Measurements from ENCODE around the gene NSD1.

The NSD1 gene

DNA sequence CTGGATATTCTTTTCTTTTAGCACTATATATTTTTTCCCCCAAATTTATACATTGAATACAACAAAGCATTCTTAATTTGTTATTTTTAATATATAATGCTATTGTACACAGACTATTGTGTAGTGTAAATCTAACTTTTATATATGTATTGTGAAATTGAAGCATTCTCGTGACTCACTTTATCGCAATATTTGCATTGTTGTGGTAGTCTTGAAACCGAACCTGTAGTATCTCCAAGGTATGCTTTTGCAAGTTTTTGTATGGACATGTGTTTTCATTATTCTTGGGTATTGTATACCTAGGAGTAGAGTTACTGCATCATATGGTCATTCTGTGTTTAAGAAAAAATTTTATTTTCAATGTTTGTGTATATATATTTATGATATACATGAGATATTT lies 49.6 kb downstream of the NSD1 start:
- no peak for DNase-seq

DNA sequence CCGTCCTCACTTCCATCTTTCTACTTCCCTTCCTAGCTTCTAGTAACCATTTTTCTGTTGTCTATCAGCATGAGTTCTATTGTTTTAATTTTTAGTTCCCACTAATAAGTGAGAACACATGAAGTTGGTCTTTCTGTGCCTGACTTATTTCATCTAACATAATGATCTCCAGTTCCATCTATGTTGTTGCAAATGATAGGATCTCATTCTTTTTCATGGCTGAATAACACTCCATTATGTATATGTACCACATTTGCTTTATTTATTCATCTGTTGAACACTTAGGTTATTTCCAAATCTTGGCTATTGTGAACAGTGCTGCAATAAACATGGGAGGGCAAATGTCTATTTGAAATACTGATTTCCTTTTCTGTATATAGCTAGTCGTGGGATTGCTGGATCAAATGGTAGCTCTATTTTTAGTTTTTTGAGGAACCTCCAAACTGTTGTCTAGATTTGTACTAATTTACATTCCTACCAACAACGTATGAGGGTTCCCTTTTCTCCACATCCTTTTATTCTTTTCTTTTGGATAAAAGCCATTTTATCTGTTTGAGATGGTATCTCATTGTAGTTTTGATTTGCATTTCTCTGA lies 50.3 kb downstream of the NSD1 start:
- DNase-seq: no peak

DNA sequence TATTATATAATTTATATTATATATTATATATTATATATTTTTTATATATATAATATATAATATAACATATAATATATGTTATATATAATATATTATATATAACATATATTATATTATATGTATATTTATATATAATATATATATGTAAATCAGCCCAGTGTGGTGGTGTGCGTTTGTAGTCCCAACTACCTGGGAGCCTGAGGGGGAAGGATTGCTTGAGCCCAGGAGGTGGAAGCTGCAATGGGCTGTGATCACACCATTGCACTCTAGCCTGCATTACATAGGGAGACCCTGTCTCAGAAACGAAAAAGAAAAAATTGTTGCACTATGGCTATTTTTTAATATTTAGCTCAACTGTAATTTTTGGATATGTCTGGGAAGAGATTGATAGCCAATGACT lies 52.4 kb downstream of the NSD1 start:
- DNase-seq: no peak

DNA sequence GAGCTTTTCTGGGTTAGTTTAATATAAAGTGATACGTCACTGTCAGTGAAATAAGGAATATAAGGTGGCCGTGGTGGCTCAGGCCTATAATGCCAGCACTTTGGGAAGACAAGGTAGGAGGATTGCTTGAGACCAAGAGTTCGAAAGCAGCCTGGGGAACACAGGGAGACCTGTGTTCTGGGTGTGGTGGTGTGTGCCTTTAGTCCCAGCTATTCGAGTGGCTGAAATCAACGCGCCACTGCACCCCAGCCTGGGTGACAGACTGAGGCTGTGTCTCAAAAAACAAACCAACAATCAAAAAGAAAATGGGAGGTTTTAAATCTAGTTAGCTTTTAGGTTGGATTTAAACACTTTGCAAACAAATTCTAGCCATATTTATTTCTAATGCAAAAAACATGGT lies 53.1 kb downstream of the NSD1 start:
- DNase-seq: no peak

DNA sequence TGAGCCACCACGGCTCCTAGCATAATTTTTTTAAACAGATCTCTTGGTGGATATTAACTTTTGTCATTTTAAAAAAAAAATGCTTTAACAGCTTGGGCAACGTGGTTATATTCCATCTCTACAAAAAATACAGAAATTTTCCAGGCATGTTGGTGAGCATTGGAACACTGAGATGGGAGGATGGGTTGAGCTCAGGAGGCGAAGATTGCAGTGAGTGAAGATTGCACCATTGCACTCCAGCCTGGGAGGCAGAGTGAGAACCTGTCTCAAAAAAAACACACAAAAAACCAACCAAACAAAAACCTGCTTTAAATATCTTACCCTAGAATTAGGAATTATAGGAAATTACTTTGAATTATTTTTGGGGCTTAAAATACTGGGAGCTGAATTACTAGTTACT lies 55.2 kb downstream of the NSD1 start:
- DNase-seq: no peak

DNA sequence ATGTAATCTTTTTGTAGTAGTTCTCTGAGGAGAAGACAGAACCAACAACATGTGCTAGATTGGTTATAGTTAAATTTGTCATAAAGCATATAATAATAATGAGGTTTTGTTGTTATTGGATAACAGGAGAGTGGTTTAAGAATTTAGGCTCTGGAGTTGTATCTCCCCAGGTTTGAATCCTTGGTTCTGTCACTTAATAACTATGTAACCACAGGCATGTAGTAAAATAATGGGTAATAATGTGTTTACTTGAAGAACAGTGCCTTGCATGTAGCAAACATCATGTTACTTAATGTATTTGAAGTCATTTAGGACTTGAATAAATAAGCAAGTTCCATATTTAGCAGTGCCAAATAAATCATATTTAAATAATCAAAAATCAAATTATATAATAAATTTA lies 55.8 kb downstream of the NSD1 start:
- DNase-seq: no peak

DNA sequence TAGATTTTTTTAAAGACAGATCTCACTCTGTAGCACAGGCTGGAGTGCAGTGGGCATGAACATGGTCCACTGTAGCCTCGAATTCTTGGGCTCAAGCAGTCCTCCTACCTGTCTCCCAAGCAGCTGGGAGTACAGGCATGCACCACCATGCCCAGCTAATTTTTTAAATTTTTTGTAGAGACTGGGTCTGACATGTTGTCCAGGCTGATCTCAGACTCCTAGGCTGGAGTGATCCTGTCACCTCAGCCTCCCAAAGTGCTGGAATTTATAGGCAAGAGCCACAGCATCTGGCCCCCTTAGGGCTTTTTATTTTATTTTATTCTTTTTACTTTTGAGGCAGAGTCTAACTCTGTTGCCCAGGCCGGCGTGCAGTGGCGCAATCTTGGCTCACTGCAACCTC lies 56.4 kb downstream of the NSD1 start:
- DNase-seq: no peak

DNA sequence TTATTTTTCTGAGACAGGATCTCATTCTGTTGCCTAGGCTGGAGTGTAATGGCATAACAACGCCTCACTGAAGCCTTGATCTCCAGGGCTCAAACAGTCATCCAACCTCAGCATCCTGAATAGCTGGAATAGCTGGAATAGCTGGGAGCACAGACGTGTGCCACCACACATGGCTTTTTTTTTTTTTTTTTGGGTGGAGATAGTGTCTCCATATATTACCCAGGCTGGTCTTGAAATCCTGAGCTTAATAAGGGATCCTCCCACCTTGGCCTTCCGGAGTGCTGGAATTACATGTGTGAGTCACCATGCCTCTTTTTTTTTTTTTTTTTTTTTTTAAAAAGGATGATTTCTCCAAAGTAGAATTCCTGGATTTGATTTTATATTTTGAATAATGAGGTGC lies 60.7 kb downstream of the NSD1 start:
- DNase-seq: no peak

DNA sequence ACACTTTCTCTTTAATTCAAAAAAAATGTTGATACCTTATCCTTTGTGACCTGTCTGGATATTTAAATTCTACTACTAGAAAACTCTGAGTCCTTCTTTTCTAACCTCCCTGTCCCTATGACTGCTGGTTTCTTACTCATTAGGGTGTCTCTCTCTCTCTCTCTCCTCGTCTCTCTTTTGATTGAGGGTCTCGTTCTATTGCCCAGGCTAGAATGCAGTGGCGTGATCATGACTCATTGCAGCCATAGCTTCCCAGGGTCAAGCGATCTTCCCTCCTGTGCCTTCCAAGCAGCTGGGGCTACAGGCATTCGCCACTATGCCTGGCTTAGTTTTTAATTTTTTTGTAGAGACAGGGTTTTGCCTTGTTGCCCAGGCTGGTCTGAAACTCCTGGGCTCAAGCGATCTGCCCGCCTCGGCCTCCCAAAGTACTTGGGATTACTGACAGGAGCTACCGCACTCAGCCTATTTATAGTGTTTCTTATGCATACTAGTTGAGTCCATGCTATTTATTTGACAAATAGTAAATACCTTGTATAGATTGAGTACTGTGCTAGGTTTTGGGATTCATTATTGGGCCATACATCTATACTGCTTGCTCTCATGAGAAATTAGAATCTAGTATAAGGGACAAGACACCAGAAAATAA lies 61.9 kb downstream of the NSD1 start:
- no peak for DNase-seq

DNA sequence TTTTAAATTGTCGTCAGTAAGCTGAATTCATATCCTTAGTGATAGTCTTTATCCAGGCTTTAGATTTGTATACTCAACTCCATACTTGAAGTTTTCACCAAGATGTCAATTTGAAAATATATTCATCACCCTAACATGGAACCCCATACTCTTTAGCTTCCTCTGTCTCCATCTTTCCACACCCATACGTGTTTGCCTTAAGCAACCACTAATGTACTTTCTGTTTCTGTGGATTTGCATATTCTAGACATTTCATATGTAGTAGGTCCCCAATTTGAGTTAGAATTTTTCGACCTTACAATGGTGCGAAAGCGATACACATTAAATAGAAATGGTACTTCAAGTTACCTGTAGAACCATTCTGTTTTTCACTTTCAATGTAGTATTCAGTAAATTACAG lies 65.2 kb downstream of the NSD1 start:
- DNase-seq: no peak

DNA sequence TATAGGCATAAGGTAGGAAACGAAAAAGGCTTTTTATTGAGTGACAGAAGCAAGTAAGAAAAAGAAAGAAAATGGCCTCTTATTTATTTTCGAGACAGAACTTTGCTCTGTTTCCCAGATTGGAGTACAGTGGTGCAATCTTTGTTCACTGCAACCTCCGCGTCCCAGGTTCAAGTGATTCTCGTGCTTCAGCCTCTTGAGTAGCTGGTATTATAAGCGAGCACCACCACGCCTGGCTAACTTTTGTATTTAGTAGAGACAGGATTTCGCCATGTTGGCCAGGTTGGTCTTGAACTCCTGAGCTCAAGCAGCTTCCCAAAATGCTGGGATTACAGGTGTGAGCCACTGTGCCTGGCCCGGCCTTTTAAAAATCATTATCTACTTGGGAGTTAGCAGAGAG lies 70.7 kb downstream of the NSD1 start:
- no peak for DNase-seq

DNA sequence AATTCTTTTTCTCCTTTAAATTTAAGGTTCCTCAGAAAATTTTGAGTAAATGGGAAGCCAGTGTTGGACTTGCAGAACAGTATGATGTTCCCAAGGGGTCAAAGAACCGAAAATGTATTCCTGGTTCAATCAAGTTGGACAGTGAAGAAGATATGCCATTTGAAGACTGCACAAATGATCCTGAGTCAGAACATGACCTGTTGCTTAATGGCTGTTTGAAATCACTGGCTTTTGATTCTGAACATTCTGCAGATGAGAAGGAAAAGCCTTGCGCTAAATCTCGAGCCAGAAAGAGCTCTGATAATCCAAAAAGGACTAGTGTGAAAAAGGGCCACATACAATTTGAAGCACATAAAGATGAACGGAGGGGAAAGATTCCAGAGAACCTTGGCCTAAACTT lies 76.0 kb downstream of the NSD1 start:
- DNase-seq: no peak

DNA sequence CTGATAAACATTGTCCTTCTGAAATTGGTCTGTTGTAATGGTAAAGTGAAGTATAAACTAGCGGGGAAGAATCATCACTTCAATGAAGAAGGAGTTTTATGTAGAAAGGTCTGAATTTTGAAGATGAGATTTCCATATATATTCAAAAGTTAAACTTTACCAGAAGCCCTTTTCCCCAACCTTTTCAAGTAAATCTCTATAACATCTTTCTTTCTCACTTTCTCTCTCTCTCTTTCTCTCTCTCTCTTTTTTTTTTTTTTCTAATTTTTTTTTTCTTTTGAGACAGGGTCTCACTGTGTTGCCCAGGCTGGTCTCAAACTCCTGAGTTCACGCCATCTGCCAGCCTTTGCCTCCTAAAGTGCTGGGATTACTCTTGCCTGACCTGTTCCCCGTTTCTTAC lies 78.7 kb downstream of the NSD1 start:
- DNase-seq: no peak

DNA sequence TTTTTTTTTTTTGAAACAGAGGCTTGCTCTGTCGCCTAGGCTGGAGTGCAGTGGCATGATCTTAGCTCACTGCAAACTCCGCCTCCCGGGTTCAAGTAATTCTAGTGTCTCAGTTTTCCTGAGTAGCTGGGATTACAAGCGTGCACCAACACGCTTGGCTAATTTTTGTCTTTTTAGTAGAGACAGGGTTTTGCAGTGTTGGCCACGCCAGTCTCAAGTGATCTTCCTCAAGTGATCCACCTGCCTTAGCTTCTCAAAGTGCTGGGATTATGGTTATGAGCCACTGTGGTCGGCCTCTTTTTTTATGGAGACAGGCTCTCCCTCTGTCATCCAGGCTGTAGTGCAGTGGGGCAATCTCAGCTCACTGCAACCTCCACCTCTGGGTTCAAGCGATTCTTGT lies 87.0 kb downstream of the NSD1 start:
- DNase-seq: no peak

DNA sequence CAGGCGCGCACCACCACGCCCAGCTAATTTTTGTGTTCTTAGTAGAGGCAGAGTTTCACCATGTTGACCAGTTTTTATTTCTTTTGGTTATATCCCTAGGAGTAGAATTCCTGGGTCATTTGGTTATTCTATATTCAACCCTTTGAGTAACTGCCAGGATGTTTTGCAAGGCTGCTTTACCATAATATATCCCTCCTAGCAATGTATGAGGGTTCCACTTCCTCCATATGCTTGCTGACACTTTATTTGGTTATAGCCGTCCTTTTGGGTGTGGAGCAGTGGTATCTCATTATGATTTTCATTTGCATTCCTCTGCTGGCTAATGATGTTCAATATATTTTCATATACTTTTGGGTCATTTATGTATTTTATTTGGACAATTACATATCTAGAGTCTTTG lies 88.7 kb downstream of the NSD1 start:
- peak; percentile 1 to 33 for DNase-seq

DNA sequence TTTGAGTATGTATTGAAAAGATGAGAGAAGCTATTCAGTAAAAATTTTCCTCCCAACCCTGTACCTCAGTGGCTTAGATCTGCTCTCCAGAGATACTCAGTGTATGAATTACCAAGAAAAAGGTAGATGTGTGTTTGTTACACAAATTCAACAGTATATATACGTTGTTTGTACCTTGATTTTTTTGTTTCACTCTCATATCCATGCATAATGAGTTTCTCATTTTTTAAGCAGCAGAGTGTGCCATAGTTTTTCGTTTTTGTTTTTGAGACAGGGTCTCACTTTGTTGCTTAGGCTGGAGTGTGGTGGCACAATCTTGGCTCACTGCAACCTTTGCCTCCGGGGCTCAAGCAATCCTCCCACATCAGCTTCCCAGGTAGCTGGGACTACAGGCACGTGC lies 92.2 kb downstream of the NSD1 start:
- DNase-seq: no peak

DNA sequence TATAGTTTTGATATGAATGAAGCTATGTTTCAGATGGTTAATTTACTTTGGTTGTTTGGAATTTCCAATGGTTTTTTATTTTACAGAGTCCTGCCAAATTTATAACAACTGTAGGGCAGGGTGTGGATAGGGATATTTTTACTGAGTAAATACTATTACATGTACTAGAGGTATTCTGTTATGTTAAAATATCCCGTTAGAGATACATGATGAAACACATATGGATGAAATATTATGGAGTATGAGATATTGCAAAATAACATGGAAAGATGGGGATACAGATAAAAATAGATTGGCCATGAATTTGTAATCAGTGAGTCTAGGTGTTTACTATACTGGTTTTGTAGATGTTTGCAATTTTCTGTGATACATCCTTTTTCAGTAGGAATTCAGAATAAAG lies 93.3 kb downstream of the NSD1 start:
- no peak for DNase-seq

DNA sequence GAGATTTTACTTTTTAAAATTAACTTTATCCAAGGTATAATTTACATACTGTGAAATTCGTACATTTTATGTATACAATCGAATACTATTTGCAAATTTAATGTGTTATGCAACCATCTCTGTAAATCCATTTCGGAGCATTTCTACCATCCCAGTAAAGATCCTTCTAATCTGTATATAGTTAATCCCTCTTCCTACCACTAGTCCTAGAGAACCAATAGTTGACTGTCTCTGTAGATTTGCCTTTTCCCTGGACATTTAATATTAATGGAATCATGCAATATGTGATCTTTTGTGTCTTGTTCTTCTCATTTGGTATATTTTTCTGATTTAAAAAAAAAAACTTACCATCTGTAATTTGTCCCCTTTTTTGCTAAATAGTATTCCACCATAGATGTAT lies 95.2 kb downstream of the NSD1 start:
- DNase-seq: no peak

DNA sequence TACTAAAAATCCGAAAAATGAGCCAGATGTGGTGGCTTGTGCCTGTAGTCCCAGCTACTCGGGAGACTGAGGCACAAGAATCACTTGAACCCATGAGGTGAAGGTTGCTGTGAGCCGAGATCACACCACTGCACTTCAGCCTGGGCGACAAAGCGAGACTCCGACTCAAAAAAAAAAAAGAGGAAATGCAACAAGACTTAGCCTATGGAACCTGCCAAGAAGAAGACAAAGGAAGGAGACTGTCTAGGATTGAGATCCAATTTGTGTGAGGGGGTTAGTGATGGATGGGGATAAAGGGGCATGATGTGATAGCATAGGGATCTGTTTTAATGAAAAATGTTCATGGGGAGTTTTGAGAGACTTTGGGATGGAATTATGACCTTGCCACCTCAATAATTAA lies 97.1 kb downstream of the NSD1 start:
- no peak for DNase-seq

DNA sequence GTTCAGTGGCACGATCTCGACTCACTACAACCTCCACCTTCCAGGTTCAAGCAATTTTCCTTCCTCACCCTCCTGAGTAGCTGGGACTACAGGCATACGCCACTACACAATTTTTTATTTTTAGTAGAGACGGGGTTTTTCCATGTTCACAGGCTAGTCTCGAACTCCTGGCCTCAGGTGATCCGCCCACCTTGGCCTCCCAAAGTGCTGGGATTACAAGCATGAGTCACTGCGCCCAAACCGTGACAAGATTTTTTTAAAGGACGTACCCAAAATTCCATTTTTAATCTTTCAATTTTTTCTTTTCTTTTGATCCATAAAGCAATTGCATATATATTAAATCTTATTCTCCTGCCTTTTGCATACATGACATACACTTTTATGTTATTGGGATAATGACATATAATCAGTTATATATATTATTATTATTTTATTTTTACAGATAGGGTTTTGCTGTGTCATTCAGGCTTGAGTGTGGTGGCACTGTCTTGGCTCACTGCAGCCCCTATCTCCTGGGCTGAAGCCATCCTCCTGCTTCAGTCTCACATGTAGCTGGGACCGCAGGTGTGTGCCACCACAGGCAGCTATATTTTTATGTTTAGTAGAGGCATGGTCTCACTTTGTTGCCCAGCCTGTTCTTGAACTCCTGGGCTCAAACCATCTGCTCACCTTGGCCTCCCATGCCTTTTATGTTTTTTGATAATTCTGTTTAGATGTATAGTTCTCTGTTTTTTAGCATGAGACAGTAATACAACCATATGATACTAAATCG lies 98.1 kb downstream of the NSD1 start:
- no peak for DNase-seq

DNA sequence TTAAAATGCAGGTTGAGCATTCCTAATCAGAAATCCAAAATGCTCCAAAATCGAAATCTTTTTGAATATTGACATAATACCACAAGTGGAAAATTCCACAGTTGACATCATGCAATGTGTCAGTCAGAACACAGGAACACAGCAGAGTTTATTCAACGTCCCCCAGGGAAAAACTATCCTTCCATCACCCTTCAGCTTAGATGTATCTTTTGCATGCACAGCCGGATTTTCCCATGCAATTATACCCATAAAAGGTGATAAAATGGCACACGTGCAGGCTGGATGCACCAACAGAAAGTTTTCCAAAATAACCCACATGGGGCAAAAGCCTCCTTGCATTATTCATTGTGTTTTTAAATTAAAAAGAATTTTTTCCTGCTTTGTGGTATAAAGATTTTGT lies 98.8 kb downstream of the NSD1 start:
- DNase-seq: no peak

DNA sequence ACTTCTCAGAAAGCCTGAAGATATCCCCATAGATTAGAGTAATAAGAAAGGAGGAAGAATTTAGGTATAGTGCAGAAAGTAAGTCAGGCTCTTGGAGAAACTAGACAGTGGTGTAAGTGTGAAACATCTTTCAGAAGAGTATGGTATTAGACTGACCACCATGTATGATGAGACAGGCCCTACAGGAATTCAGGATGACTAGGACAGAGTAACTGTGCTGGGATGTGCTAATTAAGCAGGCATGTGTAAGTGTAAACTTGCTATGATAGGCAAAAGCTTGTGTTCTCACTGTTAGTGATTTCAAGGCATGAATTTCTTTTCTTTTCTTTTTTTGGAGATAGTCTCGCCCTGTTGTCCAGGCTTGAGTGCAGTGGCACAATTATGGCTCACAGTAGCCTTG lies 99.2 kb downstream of the NSD1 start:
- DNase-seq: no peak

DNA sequence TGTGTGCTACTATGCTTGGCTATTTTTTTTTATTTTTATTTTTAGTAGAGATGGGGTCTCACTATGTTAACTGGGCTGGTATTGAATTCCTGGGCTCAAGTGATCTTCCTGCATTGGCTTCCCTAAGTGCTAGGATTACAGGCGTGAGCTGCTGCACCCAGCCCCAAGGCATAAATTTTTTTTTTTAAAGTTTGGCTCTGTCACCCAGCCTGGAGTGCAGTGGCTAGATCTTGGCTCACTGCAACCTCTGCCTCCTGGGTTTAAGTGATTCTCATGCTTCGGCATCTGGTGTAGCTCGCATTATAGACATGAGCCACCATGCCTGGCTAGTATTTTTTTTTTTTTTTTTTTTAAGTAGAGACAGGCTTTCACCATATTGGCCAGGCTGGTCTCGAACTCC lies 99.6 kb downstream of the NSD1 start:
- DNase-seq: no peak

DNA sequence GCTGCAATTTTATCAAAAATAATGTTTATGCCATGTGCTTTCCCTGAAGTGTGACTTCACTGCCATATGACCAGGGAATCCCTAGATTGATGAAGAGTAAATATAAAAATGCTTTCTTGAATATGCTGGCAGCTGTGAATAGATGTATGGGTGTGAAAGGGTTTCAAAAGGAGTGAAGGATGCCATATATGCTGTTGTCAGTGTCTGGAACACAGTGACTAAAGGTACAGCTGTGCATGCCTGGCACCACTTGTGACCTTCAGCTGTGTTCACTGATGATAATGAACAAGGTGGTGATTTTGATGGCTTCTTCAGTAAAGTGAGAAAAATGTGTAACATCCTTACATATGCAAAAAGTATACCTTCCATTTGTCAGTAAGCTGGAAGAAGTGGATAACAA lies 100.2 kb downstream of the NSD1 start:
- DNase-seq: no peak

DNA sequence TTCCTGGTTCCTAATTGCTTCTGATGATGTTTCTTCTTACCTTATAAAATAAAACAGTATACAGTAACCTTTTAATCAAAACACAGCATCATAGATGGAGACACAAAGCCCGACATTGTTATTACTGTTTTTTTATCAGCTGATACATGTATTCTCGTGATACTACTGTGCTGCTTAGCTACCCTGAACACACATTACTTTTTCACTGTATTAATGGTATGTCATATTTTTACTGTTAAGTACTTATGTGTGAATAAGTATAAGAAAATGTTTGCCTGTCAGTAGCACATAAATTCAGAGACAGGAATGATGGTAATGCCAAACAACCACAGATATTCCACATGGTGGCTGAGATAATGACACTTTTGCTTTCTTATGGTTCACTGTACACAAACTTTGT lies 101.3 kb downstream of the NSD1 start:
- no peak for DNase-seq

Measured in NCI-H526 (cell line).